Fibroblast of skin of scalp (primary cell): Measurements from ENCODE around the gene PPP2R3B. TPM values are rescaled to one million over a fixed set of nuclear protein-coding genes. Genes with fewer than 3 reads are reported as not detected.
"Not testable (repeated sequence)": the region's sequence is repeated elsewhere in the genome, so short reads cannot be mapped to it uniquely, and the experiment has no call there.

Experiments
- DNase-seq: peaks from one replicate; pipeline ENCODE4 v3.0.0-alpha.2; 2013
- polyA plus RNA-seq, 2 experiments: library from polyadenylated mRNA; unstranded; fragments of 120-200 nt; gene quantifications; one replicate each; pipeline ENCODE4 v1.2.1, GENCODE V29; 2013; ENCODE audit not compliant: insufficient read length in 2 of 2

PPP2R3B gene, protein sequence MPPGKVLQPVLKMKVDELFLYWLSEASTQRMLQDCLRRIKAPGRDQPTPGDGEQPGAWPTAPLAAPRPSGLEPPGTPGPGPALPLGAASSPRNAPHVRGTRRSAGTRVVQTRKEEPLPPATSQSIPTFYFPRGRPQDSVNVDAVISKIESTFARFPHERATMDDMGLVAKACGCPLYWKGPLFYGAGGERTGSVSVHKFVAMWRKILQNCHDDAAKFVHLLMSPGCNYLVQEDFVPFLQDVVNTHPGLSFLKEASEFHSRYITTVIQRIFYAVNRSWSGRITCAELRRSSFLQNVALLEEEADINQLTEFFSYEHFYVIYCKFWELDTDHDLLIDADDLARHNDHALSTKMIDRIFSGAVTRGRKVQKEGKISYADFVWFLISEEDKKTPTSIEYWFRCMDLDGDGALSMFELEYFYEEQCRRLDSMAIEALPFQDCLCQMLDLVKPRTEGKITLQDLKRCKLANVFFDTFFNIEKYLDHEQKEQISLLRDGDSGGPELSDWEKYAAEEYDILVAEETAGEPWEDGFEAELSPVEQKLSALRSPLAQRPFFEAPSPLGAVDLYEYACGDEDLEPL
- polyA plus RNA-seq (2013, experiment 1 of 2; ENCODE audit: insufficient read length) = 15.5 TPM
- 19.8 TPM for polyA plus RNA-seq (2013, experiment 2 of 2; ENCODE audit: insufficient read length)

DNA sequence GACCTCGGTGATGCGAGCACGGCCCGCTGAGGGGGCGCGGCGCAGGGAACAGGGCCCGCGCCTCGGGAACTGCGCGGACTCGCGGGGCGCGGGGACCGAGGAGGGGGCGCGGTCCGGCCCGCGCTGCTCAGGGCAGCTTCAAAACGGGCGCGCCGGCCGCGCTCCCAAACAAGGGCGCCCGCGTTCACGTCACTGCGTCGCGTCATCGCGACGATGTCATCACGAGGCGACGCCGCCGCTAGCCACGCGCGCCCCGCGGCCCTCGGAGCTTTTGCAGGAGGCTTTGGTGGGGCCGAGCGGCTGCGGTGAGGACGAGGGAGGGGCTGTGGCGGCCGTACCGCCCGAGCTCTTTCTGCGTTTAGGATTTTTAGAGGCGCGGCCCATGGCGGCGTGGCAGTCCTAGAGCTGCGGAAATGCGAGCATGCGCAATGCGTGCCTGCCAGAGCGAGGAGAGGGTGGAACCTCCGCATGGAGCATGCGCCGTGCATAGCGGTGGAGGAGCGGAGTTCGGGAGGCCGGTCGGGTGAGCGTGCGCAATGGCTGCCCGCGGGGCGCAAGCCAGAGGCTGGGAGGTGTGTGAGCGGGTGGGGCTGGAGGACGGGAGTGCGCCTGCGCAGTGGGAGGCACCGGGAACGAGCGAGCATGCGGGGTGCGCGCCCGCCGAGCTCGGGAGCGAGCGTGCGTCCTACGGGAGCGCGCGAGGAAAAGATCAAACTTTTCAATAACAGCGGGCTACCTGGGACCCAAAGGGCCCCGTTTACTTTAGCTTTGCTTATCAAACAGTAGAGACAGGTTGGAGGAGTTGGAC lies at the start of gene PPP2R3B:
Gene PPP2R3B, minus strand, starts transcription at position 140 of the 808 bp plus-strand sequence. CDS start 216 bp downstream, outside the sequence.
- peak; percentile 98 for DNase-seq

DNA sequence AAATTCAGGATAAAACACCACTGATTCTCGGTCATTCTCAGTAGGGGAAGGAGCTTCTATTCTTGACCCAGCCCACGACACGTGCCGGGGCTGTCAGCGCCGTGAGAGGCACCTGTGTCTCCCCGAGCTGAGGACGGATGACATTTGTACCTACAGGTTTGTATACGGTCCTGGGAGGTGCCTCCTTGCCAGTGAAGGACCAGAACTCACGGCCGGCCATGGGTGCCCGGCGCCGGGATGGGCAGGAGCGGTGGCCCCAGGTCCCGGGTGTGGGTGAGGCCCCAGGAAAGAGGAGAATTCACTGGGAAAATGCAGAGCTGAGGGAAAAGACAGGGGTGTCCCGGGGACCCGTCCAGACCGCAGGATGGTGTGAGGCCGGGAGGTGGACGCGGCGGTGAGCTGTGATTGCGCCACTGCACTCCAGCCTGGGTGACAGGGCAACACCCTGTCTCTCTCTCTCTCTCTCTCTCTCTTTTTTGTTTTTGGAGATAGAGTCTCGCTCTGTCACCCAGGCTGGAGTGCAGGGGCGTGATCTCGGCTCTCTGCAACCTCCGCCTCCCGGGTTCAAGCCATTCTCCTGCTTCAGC lies 48.9 kb upstream of the PPP2R3B start:
- DNase-seq = no peak

DNA sequence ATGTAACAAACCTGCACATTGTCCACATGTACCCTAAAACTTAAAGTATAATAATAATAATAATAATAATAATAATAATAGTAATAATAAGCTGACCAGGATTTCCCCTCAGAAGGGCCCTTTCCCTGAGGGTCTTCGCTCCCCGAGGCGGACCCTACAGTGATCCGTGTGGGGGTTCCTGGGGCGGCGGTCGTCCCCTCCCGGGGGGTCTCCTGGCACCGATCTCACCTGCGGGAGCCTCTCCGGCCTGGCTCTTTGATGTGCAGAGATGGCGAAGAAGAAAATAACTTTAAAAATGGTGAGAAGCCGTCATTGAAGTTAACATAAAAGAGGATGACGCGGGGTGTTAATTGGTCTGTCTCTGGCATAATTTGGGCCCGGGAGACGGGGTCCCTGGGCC lies 48.2 kb upstream of the PPP2R3B start:
- no peak for DNase-seq

DNA sequence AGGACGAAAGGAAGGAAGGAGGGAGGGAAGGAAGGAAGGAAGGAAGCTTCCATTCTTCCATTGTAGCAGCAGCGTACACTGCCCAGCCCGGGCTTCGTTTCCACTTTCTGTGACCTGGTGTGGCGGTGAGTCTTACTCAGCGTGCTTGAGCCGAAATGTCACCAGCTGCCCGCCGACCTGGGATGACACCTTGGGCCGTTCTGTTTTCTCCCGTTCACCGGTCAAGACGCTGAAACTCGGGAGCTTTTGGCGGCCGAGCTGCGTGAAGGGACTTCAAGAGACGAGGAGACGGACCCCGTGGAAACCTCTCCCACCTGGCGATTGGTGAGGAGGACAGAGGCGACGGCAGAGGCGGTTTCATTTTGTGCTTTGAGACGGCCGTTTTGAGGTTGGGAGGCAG lies 47.1 kb upstream of the PPP2R3B start:
- DNase-seq = no peak

DNA sequence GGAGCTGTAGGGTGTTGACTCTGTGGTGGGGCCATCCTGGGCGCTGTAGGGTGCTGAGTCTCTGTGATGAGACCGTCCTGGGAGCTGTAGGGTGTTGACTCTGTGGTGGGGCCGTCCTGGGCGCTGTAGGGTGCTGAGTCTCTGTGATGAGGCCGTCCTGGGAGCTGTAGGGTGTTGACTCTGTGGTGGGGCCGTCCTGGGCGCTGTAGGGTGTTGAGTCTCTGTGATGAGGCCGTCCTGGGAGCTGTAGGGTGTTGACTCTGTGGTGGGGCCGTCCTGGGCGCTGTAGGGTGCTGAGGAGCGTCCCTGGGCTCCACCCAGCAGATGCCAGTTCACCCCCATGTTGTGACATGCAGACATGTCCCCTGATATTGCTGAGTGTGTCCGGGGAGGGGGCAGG lies 46.0 kb upstream of the PPP2R3B start:
- not testable (repeated sequence) for DNase-seq

DNA sequence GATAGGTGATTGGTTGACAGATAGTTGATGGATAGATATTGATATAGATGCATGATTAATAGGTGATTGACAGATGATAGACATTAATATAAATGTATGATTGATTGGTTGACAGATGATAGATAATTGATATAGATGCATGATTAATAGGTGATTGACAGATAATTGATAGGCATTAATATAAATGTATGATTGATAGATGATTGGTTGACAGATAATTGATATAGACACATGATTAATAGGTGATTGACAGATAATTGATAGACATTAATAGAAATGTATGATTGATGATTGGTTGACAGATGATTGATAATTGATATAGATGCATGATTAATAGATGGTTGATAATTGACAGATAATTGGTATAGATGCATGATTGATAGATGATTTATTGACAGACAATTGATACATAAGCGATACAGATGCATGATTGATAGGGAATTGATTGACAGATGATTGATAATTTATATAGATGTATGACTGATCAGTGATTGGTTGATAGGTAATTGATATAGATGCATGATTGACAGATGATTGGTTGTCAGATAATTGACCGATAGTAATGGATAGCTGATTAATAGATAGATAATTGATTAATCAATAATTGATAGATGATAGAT lies 44.9 kb upstream of the PPP2R3B start:
- no peak for DNase-seq

DNA sequence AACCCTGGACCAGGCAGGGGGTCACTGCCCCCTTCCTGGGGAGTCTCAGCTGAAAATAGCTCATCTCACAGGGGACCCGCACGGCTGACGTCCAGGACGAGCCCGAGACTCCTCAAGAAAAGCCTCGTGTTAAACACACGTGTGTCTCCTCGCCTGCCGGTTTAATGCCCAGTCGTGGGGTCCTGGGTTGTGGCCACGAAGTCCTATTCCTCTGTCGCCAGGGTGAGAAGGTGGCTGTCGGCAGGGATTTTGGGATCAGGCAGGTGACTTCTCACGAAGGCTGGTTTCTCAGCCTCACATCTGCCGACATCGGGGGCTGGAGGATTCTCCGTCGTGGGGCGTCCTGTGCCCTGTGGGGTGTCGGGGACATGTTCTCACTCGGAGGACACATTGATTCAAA lies 44.3 kb upstream of the PPP2R3B start:
- DNase-seq = no peak

DNA sequence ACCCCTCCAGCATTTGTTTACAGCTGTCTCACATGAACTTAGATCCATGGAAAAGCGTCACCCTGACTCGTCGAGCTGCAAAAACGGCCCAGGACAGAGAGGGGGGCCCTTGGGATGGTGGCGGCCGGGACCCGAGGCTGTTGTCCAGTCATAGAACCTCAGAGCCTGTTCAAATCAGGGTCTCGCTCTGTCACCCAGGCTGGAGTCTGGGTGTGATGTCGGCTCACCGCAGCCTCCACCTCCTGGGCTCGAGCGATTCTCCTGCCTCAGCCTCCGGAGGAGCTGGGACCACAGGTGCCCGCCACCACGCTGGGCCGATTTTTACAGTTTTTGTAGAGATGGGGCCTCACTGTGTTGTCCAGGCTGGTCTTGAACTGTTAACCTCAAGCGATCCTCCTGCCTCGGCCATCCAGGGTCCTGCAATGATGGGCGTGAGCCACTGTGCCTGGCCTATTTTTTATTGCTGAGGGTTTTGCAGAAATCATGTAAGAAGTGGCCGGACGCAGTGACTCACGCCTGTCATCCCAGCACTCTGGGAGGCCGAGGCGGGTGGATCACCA lies 42.6 kb upstream of the PPP2R3B start:
- no peak for DNase-seq

DNA sequence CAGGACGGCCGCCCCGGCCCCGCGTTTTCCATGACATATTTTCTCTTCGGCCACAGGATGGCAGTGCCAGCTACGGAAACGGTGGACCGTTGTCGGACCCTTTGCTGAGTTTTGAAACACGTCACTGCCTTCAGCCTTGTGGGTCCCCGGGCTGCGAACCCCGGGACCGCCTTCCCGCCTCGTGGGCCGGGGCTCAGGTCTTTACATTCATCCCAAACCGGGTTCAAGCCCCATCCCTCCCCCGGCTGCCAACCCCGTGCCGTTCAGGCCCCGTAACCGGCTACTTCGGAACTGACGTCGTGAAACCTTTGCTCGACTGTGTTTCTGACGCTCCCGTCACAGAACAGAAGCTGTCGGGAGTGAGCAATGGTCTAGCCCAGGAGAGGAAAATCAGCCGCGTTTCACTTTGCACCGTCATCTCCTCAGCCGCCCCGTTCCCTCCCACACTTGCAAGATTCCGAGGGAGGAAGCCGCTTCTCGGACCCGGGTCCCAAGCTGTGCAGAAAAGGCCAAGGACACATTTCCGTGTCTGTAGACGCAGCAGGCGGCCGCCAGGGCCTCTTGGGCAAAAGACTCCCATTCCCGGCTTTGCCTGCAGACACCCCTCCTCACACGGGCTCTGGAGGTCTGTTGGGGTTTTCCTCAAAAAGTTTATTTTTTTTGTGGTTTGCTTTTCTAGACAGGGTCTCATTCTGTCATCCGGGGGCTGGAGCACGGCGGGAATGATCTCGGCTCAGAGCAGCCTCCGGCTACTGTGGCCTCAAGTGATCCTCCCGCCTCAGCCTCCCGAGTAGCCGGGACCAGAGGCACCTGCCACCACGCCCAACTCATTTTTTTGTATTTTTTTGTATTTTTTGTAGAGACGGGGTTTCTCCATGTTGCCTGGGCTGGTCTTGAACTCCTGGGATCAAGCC lies 41.4 kb upstream of the PPP2R3B start:
- DNase-seq = peak; percentile 45

DNA sequence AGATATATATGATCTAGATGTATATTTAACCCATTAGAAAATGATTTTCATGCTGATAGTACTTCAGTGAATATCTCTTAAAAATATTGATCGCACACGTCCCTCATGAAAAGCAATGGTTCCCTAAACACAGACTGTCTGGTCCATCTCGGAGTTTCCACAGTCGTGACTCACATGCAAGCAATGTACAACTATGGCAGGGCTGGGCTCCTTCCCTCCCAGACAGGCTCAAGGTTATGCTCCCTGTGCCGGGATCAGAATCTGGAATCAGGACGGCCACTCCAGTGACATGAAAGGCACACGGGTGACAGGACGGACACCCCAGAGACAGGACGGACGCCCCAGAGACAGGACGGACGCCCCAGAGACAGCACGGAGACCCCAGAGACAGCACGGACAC lies 40.2 kb upstream of the PPP2R3B start:
- peak; percentile 22 for DNase-seq

DNA sequence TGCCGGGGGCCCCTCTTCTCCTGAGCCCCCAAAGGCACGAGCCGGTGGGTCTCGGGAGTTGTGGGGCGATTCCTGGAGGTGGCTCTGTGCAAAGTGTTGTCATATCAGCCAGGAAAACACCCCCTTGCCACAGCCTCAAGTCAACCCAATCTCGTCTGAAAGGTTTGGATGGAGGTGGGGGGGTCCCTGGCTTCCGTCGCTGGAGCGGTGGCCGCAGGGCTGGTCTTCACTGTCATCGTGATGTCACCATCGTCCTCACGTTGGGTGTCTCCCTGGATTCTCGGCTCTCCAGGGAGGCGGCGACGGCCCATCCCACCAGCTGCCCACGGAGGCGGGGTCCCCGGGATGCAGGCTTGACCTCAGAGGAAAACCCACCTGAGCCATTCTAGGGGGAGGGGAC lies 38.3 kb upstream of the PPP2R3B start:
- no peak for DNase-seq

DNA sequence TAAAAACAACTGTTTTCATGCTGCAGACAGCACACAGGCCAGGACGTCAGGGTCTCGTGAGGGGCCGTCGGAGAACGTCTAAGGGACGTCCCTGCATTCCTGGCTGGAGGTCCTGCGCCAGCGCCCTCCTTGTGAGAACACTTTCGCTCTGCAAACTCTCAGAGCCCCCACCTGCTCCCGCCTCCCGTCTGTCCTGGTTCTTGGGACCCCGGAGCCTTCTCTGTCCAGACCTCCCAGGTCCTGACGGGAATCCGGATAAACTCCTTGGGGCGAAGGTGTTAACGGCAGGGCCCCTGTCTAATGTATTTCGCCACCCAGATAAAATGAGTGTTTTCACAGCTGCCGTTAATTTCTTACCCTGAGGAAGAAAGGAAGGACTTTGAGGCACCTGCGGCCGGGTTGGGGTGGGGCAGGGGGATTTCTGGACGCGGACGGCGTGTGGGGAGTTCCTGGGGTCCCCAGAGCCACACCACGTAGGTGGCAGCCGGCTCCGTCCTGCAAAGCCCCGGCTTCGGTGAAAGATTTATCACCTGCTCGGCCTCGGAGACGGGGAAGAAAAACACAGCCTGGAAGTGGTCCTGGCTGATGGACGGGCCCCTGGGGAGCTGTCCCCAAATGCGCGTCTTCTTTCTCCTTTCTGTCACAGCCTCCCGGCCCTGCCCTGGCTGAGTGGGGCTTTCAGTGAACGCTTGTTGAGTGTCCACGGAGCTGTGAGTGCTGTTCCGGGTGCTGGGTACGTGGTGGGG lies 35.1 kb upstream of the PPP2R3B start:
- no peak for DNase-seq

DNA sequence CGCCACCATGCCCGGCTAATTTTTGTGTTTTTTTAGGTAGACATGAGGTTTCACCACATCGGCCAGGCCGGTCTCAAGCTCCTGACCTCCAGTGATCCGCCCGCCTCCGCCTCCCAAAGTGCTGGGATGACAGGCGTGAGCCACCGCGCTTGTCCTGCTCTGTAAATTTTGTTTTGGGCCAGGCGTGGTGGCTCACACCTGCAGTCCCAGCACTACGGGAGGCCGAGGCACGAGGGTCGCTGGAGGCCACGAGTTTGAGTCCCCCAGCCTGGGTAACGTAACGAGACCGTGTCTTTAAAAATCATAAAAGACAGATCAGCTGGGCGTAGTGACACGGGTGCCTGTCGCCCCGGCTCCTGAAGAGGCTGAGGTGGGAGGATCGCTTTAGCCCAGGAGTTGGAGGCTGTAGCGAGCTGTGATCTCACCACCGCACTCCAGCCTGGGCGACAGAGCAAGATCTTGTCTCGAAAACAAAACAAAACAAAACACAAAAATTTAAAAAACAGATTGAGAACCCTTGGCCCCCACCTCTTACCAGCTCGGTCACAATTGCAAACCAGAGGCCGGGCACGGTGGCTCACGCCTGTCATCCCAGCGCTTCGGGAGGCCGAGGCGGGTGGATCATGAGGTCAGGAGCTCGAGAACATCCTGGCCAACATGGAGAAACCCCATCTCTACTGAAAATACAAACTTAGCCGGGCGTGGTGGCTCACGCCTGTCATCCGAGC lies 34.0 kb upstream of the PPP2R3B start:
- no peak for DNase-seq

DNA sequence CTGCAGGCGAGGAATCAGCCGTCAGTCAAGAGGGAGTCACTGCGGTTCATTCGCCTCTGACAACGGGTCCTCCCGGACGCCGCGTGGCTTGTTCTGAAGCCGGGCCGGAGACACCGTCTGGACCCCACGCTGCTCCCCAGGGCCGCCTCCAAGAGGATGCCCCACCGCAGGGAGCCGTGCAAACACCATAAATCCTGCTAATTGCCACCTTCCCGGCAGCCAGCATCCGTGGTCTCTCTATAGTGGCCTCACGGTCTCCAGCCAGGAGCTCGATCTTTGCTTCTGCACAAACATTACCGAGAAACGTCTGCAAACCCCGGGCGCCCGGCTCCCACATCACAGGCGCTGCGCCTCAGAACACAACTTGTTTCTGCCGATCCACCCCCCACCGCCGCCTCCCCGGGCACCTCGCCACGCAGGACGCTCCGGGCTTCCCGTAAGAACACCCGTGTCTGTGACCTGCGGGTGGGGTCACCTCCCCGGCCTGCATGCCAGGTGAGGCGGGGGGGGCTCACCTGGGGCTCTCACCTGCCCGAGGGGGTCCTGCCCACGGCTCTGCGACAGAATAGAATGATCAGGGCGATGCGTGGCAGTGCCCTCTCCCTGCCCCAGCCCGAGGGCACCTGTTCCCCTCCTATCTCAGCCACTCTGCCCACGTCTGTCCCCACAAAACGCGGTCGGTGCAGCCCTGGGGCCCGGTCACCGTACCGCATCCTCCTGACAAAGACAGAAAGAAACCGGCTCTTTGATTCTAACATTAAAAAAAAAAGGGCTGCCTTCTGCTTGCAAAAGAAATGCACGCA lies 32.4 kb upstream of the PPP2R3B start:
- DNase-seq = no peak

DNA sequence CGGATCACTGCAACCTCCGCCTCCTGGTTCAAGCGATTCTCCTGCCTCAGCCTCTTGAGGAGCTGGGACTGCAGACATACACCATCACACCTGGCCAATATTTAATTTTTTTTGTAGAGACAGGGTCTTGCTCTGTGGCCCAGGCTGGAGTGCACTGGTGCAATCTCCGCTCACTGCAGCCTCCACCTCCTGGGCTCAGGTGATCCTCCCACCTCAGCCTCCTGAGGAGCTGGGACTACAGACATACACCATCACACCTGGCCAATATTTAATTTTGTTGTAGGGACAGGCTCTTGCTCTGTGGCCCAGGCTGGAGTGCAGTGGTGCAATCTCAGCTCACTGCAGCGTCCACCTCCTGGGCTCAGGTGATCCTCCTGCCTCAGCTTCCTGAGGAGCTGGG lies 28.8 kb upstream of the PPP2R3B start:
- DNase-seq = not testable (repeated sequence)

DNA sequence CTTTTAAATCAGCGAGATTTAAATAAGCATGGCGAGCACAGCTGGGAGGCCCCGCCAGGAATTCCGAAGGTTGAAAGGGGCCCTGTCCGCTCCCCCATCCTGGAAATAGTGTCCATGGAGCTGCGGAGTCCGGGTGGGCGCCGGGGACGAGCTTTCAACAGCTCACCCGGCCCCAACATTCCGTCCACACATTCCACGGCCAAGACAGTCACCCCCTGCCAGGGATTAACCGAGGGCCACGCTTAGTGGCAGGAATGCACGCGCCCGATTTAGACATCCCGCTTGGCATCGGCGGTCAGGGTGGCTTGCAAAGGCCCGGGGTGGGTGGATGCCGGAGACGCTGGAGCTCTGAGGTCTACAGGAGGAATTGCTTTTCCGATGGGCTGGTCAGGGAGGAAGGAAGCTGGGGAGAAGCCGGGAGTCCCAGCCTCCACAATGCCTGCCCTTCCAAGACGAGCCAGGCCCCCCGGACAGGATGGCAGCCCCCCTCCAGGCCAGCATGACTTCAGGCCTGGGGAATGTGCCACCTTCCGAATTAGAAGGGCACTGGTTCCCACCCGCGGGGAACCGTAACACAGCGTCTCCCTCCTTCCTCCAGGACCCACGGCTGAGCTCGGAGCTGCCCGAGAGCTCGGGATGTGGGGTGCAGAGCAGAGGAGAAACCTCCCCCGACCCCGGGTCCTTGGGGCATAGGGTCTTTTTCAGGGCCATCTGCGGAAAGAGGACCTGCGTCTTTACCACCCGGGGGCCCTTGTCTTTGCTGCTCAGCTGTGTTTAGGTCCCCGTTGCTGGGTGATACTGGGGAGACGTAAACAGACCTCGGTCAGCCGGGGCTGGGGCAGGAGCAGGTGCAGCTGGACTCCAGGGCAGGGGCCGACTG lies 26.9 kb upstream of the PPP2R3B start:
- DNase-seq = peak; percentile 71

DNA sequence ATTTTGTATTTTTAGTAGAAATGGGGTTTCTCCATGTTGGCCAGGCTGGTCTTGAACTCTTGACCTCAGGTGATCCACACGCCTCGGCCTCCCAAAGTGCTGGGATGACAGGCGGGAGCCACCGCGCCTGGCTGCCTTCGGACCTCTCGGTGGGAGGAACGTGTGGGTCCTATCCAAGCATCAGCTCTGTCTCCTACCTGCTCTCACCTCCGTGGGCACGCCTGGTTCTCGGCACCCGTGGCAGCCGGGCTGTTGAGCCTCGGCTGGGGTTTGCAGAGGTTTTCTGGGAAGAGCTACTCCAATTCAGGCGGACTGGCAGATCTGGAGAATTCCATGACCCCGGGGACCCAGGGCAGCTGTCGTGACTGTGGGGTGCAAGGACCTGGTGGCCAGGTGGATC lies 23.6 kb upstream of the PPP2R3B start:
- DNase-seq = no peak

DNA sequence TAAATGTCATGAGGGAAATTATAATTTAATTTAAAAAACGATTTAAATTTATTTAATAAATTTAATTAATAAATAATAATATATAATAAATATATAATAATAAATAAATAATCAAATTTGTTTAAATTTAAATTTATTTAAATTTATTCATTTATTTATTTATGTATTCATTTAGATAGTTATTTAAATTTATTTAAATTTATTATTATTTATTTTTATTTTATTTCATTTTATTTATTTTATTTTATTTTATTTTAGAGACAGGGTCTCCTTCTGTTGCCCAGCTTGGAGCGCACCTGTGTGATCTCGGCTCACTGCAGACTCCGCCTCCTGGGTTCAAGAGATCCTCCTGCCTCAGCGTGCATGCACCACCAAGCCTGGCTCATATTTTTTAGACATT lies 18.4 kb upstream of the PPP2R3B start:
- DNase-seq = no peak
